ENCODE measurements around the gene GADD45B. TPM values are rescaled to one million over a fixed set of nuclear protein-coding genes. Genes with fewer than 3 reads are reported as not detected.
A peak's percentile ranks its signal among the peaks of the same experiment; 100 is the strongest.
"Not testable (repeated sequence)": the region's sequence is repeated elsewhere in the genome, so short reads cannot be mapped to it uniquely, and the experiment has no call there.

GADD45B gene
- polyA plus RNA-seq, 4 donors: 9.2 to 144 (median 12.3) TPM

DNA sequence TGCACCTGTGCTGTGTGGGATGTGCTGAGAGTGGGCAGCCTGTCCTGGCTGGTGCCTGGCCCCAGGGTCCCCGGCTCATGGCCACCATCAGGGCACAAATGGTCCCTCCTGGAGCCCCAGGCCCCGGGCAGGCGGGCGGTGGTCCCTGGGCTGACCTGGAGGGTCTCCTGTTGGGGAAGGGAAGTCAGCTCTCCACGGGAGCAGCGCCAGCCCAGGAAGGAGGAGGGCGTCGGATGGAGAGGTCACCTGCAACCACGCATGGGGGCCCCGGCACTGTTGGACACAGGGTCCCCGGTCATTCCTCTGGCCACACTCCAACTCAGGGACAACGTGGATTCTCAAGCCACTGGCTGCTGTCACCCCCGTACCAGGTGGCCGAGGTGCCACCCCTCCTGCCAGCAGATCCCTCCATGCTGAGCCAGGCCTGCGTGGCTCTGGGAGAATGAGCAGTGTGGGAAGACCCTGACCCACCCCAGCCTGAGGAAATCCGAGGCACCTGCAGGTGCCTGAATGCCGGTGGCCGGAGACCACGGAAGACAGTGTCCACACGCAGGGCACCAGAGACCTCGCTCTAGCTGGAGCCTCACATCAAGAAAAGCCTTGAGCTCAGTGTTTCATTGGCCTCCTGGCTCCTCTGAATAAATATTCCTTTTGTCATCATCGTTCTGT, 32.7 kb upstream of the GADD45B start:
- DNase-seq (ENCODE audit: low read depth in 4 of 4, low spot score in 3 of 4): no peak

- no peak for DNase-seq (ENCODE audit: low read depth in 4 of 4, low spot score in 3 of 4)
These were observed 32.1 kb upstream of the GADD45B start for GRCh38 chr19:2443785-2444182.

DNA sequence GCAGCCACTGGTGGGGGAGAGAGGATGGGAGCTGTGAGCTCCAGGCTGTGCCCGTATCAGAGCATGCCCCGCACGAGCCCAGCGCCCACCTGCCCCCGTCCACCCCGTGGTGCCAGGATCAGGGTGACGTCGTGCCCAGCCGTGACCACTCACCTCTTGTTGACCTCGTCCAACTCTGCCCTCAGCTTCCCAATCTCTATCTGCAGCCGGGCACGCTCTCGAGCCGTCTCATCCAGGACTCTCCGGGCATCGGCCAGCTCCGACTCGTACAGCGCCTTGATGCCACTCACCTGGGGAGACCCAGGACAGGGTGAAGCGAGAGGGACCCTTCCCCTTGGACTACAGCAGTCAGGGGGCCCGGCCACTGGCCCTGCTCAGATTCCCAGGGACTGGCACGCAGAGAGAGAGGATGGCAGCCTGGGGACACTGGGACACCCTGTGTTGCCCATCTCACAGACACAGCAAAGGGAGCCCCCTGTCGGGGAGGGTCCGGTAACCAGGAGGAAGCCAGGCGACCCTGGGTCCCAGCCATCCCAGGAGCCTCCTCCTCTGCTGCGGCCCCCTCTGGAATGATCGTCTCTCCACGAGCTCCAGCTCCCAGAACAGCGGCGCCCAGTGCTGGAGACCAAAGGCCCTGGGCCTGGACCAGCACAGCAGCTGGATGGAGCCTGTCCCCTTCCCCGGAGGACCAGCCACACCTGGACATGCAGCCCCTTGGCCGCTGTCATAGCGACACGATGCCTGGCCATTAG, 31.5 kb upstream of the GADD45B start:
- no peak for DNase-seq (ENCODE audit: low read depth in 4 of 4, low spot score in 3 of 4)

GRCh38 chr19:2446381-2446780, 29.5 kb upstream of the GADD45B start:
- DNase-seq (ENCODE audit: low read depth in 4 of 4, low spot score in 3 of 4): no peak

- no peak for DNase-seq (ENCODE audit: low read depth in 4 of 4, low spot score in 3 of 4)
These were observed 26.9 kb upstream of the GADD45B start for GRCh38 chr19:2449019-2449418.

DNA sequence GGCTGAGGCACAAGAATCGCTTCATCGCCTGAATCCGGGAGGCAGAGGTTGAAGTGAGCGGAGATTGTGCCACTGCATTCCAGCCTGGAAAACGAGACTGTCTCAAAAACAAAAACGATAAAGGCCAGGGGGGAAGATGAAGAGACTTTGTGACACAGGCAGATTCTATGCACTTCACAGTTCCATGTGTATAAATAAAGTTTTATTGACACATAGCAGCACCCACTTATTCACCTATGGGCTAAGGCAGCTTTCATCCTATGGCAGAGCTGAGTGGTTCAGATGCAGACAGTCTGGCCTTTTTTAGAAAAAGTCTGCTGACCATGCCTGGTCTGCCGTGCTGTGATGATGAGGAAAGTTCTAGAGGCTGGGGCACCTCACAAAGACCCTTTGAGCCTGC, 24.8 kb upstream of the GADD45B start:
- DNase-seq (ENCODE audit: low read depth in 4 of 4, low spot score in 3 of 4): no peak

GRCh38 chr19:2451741-2452140, 24.2 kb upstream of the GADD45B start:
- no peak for DNase-seq (ENCODE audit: low read depth in 4 of 4, low spot score in 3 of 4)

- no peak for DNase-seq (ENCODE audit: low read depth in 4 of 4, low spot score in 3 of 4)
These were observed 22.4 kb upstream of the GADD45B start for GRCh38 chr19:2453431-2454025.

DNA sequence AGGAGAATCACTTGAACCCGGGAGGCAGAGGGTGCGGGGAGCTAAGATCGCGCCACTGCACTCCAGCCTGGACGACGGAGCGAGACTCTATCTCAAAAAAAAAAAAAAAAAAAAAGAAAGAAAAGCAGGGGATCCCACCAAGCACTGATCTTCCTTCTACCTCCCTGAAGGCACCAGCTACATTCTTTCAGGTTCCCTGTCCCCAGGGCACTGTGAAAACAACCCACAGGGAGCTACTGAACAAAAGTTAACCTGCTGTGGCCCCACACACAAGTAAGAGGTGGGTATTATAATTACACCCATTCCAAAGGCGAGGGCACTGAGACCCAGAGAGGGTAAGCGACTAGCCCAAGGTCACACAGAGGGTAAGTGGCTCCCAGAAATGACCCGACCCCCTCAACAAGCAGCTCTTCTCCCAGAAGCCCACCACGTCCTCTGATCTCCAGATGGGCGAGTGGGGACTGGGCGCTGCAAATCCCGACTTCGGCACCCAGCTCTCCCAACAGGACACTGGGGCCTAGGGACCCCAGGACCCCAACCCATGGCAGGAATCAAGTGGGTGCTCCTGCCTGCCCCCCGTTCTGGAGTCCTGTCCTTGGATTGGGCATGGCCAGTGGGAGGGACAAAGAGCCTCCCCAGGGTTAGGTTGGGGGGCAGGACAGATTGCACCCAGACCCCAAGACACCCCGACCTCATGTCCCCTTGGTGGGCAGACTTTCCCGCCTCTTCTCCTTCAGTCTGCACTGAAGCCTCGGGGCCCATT, 21.5 kb upstream of the GADD45B start:
- DNase-seq (ENCODE audit: low read depth in 4 of 4, low spot score in 3 of 4): no peak

- DNase-seq (ENCODE audit: low read depth in 4 of 4, low spot score in 3 of 4): no peak
These were observed 20.7 kb upstream of the GADD45B start for GRCh38 chr19:2454962-2455850.

GRCh38 chr19:2455851-2456570, 19.9 kb upstream of the GADD45B start:
- no peak for DNase-seq (ENCODE audit: low read depth in 4 of 4, low spot score in 3 of 4)

DNA sequence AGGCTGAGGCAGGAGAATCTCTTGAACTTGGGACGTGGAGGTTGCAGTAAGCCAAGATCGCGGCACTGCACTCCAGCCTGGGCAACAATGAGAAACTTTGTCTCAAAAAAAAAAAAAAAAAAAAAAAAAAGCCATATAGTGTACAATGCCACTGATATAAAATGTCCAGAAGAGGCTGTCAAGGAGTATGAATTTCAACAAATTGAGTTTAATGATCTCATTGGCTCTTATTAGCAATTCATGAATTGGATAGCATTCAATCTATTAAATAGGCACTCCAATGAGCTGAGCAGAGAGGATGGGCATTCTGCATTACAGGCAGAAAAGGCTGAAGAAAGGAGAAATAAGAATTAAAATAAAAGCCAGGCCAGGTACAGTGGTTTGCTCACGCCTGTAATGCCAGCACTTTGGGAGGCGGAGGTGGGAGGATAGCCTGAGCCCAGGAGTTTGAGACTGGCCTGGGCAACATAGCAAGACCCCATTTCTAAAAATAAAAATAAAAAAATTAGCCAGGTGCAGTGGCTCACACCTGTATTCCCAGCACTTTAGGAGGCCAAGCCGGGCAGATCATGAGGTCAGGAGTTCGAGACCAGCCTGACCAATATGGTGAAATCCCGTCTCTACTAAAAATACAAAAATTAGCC, 18.4 kb upstream of the GADD45B start:
- DNase-seq (ENCODE audit: low read depth in 4 of 4, low spot score in 3 of 4): no peak

- no peak for DNase-seq (ENCODE audit: low read depth in 4 of 4, low spot score in 3 of 4)
These were observed 17.9 kb upstream of the GADD45B start for GRCh38 chr19:2458054-2458453.

DNA sequence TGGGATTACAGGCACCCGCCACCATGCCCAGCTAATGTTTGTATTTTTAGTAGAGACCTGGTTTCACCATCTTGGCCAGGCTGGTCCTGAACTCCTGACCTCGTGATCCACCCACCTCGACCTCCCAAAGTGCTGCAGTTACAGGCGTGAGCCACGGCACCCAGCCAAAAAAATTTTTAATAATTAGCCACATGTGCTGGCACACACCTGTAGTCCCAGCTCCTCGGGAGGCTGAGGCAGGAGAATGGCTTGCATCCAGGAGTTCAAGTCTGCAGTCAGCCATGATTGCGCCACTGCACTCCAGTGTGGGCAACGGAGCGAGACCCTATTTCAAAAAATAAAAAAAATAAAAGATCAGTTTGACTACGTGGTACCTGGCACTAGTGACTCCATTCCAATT, 17.2 kb upstream of the GADD45B start:
- DNase-seq (ENCODE audit: low read depth in 4 of 4, low spot score in 3 of 4): not testable (repeated sequence)

- no peak for DNase-seq (ENCODE audit: low read depth in 4 of 4, low spot score in 3 of 4)
These were observed 15.7 kb upstream of the GADD45B start for GRCh38 chr19:2460245-2460644.

- DNase-seq (ENCODE audit: low read depth in 4 of 4, low spot score in 3 of 4): no peak
These were observed 13.9 kb upstream of the GADD45B start for GRCh38 chr19:2461751-2462634.

DNA sequence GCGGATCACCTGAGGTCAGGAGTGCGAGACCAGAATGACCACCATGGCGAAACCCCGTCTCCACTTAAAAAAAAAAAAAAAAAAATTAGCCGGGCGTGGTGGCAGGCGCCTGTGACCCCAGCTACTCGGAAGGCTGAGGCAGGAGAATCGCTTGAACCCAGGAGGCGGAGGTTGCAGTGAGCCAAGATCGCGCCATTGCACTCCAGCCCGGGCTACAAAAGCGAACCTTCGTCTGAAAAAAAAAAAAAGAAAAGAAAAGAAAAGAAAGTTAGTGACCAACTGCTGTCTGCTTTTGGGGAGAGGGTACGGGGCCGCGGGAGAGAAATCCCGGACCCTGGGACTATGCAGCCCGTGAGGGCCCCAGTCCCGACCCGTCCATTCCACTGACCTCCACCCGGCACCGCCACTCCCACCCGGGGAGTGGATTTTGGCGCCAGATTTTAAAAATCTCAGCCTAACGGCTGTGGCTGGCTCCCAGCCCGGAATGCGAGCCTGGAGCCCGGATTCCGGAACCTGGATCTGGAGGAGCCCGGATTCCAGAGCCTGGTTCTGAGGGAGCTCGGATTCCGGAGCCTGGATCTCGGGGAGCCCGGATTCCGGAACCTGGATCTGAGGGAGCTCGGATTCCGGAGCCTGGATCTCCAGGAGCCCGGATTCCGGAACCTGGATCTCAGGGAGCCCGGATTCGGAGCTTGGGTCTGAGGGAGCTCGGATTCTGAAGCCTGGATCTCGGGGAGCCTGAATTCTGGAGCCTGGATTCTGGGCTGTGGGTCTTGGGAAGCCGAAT, 13.1 kb upstream of the GADD45B start:
- peak in 3 of 4 donors; percentile 90 to 96 (median 93) for DNase-seq (ENCODE audit: low read depth in 4 of 4, low spot score in 3 of 4)
